ENCODE results near the gene CRAMP1. TPM values are rescaled to one million over a fixed set of nuclear protein-coding genes. Genes with fewer than 3 reads are reported as not detected.

CRAMP1 gene
- total and polyA plus RNA-seq, 2 of the 8 experiments (the other 6 are each of a cell fraction or from before 2014, with no cell fraction given) = 19.2 to 23.2 TPM

DNA sequence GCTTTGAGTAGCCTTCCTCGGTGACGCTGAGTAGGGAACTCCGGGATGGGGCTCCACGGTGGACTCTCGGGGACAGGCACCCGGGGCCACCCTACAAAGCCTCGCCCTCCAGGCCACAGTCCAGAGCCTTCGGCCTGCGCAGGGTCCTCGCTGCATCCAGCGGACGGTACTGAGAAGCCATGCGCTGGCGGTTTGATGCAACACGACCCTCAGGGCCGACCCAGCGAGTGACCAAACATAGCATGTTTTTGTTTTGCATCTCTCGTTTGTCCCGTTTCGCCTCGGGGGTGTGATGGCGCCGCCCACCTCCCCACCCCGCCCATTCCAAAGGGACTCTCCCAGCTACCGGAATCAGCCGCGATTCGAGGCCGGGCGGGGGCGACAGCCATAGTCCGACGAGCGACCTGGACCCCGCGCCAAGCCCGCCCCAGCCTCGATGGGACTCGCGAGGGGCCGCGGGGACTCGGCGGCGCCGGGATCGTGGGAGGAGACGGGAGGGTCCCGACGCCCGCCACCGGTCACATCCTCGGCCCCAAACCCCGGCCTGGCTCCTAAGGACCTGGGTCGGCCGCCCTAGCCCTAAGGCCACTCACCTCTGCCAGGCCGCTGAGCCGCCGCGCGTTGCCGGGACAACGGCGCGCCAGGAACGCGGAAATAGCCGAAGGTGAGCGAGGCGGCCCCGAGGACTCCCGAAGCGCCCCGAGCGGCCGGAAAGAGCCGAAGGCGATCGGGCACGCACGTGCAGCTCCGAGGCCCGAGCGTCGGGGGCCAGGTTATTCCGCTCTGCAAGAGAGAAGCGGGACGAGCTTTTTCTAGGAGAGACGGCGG, 1.9 kb upstream of the CRAMP1 start (continued):
- no peak for TF ChIP-seq JUND (IDR thresholded peaks at IDR 0.05; ENCODE audit: low read length)
